ENCODE measurements around the gene RAX2. TPM values are rescaled to one million over a fixed set of nuclear protein-coding genes. Genes with fewer than 3 reads are reported as not detected.
"Not testable (repeated sequence)": the region's sequence is repeated elsewhere in the genome, so short reads cannot be mapped to it uniquely, and the experiment has no call there.

RAX2 gene
- polyA plus RNA-seq, 12 donors: not detected

DNA sequence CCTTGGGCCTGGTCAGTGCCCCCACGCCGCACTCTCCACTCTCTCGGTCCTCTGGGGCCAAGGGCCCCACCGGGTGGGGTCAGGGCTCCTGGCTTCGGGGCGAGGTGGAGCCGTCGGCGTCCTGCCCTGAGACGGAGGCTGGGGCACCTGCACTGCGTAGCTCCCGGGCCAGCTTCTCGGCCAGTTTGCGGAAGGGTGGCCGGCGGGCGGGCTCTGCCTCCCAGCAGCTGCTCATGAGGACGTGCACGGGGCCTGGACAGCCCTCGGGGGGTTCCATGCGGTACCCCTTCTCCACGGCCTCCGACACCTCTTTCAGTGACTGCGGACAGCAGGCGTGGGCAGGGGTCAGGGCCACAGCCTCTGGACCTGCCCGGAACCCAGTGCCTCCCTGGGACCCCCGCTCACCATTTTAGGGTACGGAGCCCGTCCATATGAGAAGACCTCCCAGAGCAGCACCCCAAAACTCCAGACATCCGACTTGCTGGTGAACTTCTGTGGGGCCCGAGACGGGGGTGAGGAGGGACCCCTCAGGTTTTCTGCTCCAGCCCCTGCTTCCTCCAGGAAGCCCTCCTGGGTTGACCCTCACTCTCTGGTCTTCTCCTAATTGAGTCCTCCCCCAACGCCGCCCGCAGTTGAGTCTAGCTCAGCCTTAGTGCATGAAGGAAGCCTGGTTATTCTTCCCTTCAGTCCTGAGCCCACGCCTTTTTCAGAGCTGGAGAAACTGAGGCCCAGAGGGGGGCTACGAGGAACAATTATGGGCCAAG, 6.3 kb upstream of the RAX2 start:
- DNase-seq: no peak

DNA sequence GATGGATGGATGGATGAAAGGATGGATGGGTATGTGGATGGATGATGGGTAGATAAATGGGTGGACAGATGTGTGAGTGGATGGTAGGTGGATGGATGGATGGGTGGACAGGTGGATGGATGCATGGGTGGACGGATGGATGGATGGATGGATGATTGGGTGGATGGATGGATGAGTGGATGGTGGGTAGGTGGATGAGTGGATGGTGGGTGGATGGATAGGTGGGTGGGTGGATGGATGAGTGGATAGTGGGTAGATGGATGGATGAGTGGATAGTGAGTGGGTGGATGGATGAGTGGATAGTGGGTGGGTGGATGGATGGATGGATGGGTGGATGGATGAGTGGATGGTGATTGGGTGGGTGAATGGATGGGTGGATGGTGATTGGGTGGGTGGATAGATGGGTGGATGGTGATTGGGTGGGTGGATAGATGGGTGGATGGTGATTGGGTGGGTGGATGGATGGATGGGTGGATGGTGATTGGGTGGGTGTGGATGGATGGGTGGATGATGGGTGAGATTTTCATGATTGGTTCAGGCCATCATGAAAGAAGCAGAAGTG, 4.5 kb upstream of the RAX2 start:
- no peak for DNase-seq

DNA sequence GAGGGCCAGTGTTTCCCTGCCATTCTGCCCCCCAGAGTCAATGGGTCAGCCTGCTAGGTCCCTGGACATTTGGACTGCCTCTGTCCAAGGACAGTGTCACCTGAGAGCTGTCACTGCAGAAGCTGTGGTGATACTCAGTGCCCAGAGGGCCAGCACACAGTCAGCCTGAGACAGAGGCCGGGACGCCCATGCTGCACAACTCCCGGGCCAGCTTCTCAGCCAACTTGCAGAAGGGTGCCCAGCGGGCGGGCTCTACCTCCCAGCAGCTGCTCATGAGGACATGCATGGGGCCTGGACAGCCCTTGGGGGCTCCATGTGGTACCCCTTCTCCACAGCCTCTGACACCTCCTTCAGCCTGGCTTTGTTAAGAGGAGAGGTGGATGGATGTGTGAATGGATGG, 3.8 kb upstream of the RAX2 start:
- DNase-seq: no peak

DNA sequence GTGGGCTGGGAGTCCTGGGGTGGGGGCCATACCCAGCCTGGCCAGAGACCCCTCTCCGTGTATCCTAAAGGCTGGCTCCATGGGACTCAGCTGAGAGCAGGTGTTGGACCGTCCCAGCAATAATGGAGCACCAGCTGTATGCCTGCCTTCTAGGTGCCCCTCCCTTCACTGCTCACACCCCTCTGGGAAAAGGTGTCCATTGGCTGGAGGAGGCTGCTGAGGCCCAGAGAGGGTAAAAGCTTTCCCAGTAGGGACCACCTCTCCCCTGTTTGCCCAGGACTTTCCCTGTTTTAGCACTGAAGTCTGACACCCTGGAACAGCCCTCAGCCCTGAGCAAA, 3.3 kb upstream of the RAX2 start:
- no peak for DNase-seq

DNA sequence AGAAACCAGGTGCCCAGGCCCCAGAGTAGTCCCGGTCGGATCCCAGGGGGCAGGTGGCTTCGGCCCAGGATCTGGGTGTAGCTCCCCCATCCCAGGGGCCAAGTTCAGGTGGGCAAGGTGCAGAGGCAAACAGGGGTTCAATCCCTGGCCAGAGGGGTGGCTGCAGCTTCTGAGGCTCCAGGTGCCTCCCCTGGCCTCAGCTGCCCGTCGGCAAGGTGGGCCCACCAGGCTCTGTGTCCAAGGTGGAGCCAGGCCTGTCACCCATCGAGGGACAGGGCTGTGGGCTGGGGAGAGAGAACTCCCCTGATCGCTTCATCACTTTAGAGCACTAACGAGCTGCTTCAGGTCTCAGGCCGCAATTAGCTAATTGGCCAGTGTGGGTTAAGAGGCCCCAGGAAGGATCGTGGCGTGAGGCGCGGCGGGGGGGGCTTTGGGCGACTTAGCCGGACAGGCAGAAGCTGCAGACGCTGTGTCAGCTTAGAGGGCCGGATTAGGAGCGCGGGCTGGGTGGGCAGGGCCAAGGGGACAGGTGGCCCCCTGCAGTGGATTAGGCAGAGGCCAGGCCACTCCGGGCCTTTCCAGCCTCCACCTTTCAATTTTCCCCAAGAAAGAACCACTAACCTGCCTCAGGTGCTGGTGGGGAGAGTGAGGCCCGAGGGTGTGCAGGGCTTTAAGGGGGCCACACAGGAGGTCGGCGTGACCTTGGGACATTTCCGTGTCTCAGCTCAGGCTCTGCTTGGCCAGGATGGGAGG, 2.8 kb upstream of the RAX2 start:
- DNase-seq: no peak

DNA sequence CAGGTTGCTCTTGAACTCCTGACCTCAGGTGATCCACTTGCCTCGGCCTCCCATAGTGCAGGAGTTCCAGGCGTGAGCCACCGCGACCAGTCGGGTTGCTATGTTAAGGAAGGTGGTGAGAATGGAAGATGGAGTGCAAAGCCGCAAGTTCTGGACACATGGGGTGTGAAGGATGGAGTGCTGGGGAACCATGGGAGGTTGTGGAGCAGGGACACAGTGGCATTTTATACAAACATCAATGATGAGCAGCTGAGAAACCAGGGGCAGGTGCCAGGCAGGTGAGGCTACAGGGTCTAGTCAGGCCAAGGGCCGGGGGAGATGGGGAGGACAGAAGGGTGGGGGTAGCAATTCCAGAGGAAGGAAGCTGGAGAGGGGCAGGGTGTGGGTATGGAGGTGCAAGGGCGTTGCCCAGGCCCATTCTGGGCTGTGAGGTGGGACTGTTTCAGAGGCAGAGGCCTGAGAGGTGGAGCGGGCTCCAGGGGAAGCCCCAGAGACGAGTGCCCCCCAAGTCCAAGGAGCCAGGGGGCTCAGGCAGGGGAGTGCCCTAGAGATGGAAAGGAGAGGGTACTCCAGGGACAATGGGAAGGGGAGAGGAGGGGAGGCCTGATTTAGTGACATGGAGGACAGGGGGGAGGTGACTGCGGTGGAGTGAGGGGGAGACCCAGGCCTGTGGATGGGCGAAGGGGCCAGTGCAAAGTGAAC, 1.9 kb upstream of the RAX2 start:
- no peak for DNase-seq

DNA sequence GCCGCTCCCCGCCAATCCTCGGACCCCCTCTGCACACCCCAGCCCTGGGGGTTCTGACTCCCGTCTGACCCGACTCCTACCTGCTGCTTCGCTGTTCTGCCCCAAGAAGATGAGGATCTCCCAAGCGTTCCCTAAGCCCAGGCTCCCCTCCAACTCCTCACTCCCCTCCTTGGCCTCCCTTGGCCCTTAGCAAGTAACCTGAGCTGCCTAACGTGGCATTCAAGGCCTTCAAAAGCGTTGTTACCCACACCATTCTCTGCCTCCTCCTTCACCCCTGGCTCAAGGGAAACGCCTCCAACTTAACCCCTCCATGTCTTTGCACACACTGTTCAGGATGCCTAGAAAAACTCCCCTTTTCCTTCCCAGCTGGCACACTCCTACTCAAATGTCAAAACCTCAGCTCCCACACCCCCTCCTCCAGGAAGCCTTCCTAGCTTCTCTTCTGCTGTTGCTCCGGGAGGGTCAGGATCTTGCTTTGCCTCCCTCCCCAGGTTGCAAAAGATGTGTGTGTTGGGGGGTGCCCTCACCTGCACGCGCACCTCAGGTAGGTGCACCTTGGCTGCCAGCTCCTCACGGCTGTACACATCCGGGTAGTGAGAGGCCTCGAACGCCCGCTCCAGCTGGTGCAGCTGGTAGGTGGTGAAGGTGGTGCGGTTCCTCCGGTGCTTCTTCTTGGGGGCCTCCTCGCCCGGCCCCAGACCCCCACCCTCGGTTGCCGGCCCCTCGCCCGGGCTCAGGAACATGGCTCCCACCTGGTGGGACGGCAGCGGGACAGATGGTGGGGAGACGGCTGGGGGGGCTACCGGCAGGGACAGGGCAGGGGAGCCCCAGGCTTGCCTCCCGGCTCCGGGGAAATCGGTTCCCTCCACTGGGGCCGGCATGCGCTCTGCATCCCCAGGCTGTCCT, 775 bp downstream of the RAX2 start:
- DNase-seq: no peak

DNA sequence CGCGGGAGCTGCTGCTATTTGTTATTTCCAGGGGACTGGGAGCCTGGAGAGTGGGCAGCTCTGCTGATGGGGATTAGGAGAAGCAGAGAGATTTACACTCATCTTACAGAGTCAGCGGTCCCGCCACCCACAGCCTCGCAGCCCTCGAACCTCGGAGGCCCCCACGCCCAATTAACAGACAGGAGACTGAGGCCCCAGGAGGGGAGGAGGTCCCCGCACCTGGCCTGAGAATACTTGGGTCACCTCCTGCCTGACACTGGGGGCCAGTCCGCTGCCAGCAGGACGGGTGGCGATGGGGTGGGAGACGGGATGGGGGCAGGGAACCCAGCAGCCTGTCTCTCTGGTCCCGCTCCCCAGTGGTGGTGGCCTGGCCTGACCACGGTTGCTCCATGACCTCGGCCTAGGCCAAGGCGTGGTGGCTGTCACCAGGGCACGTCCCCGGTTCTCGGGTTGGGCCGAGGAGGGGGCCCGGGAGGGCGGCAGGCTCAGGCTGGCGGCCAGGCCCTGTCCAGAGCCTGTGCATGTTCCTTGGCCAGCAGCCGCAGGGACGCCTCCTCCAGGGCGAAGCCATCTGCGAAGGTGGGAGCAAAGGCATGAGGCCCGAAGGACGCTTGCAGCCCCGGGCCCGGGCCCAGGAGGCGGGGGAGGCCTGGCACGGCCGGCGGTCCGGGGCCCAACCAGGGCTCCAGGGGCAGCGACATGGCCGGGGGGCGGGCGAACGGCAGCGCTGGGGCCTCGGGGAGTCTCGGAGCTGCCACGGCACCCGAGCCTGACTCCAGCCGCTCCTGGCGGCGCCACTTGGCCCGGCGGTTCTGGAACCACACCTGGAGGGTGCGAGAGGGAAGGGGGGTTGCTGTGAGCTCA, 1.7 kb downstream of the RAX2 start:
- DNase-seq: no peak

DNA sequence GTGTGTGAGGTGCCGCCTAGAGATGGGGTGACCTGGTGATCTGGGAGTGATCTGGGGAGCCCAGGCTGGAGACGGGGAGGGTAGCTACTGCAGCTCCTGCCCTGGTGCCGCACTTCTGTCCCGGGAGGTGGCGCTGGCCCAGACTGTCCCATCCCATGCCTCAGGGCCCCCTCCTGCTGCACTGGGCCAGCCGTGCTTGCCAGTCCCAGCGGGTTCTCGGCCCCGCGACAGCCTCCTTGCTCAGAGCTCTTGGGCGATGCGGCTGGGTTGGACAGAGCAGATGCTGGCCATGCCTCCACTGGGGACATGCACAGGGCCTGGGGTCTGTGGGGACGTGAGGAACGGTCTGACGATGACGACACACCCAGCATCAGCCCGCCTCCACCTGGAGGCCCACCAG, 2.5 kb downstream of the RAX2 start:
- DNase-seq: no peak

DNA sequence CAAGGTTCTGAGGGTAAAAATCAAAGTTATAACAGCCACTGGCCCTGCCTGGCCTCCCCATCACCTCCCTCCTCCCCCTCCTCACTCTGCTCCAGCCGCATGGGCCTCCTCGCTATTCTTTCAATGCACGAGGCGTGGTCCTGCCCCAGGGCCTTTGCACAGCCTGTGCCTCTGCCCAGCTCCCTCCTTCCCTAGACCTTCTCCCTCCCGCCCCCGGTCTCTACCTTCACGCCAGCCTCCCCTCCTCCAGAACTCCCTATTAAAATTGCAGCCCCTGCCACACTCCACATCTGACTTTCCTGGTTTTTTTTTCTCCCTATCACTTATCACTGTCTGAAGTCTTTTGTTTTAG, 3.3 kb downstream of the RAX2 start:
- no peak for DNase-seq

DNA sequence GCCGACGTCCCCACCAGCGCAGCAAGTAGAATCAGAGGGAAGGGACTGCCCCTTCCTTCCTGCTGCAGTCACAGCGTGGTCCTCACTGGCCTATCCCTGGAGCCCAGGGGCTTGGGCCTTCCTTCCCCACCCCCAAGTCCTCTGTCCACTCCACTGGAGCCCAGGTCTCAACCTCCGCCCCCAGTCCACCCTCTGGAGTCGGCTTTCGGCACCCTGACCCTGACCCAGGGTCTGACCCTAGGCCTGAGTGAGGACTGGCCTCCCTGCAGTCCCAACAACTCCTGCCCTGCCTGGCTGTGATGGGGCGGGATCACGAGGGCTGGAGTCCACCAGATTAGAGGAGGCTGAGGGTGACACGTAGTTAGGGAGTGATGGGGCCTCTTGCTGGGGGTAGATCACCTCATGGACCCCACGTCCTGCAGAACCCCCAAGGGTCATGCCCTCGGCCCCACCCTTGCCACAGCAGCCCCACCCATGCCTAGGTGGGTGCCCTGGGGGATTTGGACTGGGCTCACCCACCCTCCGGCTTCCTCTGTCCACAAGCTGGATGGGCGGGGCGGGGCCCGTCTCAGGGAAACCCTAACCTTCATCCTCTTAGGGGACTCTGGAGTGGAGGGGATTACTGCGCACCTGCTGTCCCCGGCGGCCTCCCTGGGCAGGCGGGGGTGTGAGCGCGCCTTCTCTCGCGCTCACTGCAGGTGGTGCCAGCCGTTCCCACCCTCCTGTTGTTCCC, 3.8 kb downstream of the RAX2 start:
- no peak for DNase-seq

DNA sequence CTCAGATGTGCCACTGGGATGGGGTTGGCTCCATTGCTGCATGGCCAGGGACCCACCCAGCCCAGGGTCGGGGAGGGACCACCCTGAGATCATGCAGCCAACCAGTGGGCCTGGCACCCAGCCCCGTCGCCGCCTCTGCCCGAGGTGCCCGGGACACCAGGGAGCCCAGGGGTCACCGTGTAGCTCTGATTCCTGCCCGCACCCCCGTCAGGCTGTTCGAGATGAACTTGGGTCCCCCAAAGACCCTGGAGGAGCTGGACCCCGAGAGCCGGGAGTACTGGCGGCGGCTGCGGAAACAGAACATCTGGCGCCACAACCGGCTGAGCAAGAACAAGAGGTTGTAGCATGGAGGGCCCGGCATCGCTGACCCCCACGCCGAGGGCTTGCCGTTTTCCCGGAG, 5.0 kb downstream of the RAX2 start:
- DNase-seq: no peak

DNA sequence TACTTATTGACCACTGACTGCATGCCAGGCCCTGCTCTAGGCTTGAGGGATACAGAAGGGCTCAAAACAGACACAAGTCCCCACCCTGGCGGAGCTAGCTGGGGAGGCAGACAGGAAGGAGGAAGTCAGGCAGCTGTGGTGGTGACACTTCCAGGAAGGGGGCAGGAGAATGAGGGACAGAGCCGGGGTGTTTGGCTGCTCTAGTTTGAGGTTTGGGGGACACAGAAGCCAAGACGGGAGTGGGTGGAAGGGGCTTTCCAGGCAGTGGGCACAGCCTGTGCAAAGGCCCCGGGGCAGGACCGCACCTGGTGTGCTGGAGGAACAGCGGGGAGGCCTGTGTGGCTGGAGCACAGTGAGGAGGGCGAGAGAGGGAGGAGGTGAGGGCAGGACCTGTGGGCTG, 5.5 kb downstream of the RAX2 start:
- no peak for DNase-seq

DNA sequence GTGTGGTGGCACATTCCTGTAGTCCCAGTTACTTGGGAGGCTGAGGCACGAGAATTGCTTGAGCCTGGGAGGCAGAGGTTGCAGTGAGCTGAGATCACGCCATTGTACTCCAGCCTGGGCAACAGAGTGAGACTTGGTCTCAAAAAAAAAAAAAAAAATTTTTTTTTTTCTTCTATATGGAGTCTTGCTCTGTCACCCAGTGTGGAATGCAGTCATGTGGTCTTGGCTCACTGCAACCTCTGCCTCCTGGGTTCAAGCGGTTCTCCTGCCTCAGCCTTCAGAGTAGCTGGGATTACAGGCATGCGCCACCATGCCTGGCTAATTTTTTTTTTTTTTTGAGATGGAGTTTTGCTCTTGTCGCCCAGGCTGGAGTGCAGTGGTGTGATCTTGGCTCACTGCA, 6.3 kb downstream of the RAX2 start:
- not testable (repeated sequence) for DNase-seq

DNA sequence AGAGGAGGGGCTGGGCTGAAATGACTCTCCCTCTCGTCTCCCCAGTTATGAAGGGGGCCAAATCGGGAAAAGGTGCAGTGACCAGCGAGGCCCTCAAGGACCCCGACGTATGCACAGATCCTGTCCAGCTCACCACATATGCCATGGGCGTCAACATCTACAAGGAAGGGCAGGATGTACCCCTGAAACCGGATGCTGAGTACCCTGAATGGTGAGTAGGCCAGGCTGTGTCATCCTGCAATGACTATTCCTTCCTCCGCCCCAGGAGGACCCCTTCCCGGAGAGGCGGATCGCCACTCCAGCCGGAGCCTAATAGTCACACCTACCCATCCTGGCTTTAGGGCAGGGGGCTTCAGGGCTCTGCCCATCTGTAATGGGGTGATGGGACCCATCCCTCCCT, 6.9 kb downstream of the RAX2 start:
- DNase-seq: no peak

DNA sequence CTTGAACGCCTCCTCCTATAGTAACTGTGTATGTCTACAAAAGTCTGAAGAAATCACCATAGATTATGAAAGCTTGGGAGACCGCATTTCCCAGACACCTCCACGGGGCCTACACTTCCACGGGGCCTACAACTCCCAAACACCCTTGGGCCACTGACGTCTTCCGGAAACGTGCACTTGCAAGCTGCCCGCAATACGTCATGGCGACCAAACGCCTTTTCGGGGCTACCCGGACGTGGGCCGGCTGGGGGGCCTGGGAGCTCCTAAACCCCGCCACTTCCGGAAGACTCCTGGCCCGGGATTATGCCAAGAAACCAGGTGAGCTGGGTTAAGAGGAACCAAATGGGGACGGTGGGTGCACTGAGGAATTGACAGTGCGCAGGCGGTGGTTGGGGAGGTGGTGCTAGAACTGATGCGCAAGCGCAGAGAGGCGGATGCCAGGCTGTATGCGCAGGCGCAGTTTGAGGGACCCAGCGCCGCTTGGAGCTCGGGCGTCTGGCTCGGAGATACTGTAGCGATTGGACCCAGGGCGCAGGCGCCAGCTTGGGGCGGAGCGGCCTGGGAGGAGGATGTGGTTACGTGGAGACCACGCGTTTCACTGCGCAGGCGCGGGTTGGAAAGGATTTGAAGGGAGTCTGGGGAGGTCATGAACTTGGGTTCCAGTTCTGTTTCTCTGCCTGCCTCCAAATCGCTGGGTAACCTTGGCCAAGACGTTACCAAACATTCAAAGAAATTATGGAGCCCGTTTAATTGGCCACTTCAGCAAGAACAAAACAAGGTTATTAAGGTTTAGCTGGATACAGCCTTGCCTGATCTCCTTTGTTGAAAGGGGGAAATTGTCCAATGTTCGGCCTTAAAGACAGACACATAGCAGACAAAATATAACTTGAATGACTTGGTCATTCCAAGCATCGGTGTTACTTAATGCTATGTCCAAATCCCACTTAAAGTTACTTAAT, 9.2 kb downstream of the RAX2 start, which contains the start of gene MRPL54:
MRPL54 (plus strand) TSS at position 182 of the 959 bp plus-strand sequence; CDS start at position 201, 19 bp downstream.
- DNase-seq: peak; percentile 100

DNA sequence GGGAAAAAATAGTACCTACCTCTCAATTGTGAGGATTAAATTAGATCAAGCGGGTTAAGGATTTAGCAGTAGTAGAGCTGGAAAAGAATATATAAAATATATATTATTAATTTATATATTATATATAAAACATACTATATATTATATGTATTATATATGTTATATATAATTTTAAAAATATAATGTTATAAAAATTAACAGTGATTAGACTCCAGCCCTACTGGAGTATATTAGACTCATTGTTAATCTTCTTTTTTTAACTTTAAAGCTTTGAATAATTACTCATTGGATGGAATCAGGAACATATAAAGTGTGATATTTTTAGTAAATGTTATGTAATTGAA, 9.9 kb downstream of the RAX2 start:
- no peak for DNase-seq

DNA sequence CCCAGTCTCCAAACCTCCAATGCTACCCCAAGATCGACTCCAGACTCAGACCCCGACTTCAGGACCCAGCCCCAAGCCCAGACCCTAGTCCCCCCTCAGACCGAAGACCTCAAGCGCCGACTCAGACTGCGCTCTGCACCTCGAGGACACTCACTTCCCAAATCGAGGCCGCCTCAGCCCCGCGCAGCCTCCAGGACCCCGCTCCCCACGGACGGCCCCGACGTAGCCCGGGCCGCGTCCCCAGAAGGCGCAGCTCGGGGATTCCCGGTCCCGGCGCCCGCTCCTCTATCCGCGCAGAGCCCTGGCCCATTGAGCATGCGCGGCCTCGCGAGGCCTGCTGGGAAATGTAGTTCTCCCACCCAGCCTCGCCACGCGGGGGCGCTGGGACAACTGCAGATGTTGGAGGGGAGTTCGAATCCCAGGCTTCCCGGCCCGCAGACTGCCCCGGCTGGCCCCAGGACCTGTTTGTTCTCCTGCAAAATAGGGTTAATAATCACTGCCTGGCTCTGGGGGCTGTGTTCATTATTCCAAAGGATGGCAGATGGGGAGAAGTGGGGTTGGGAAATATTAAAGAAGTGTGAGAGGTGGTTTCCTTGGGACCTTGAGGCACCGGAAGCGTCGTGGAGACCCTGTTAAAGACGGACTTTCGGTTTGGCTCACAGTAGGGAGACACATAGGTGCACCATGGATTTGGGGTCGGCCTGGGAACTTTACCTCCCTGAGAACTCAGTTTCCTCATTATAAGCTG, 10.5 kb downstream of the RAX2 start, which contains the start of gene APBA3:
APBA3 (minus strand) TSS at position 311 of the 748 bp plus-strand sequence. CDS start 1,428 bp downstream, outside the sequence.
- DNase-seq: peak; percentile 92

Measured in muscle of arm (tissue), 12 donors.